Suppressor macrophage (primary cell): Measurements from ENCODE around the gene TCERG1L.

Source experiments
- DNase-seq, 4 experiments: peaks; one replicate each; pipeline ENCODE4 v3.0.0-alpha.2; 2020 to 2022

TCERG1L gene

DNA sequence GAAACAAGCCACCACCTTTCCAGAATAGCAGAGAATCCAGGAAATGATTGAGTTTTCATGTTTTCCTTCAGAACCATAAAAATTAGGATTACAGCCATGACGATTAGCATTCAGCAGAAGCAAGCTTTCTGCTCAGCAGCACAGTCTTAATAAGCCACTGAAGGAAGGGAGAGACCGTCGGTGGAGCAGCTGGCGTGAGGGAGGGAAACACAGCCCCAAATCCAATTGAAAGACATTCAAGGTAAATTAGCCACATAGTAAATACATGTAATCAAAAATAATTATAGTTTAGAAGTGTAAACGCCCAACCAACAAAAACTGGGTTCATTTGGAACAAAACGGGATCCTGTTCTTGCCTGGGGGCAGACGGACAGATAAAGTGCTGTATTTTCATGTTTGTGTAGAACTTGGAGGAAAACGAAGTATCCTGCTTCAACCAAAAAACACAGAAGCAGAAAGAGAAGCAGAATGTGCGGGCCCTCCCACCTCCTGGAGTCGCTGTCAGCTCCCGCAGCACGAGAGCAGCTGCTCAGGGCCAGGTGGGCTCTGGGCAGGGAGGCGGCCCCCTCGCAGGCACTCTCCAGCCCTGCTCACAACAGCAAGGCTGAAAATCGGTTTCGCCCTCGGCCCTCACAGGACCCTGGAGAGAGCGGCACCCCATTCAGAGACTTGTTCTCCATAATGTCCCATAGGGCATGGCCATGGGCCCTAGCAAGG lies 84.9 kb downstream of the TCERG1L start:
- no peak for DNase-seq

DNA sequence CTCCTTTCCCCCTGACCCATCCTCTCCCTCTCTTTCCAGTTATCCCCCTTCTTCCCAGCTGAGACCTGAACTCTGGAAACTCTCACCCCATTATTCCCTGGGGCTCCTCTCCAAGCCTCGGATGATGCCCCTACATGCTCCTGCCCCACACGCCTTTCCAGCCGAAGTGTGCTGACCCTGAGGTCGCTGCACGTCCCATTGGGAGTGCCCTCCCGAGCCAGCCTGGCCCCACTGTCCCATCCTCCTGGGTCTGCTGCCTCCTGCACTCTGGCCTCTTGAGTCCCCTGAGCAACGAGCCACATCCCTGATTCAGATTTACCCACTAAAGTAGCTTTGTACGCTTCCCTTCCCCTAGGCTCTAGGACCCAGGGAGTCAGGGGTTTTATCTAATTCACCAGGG lies 87.4 kb downstream of the TCERG1L start:
- DNase-seq, result no peak

DNA sequence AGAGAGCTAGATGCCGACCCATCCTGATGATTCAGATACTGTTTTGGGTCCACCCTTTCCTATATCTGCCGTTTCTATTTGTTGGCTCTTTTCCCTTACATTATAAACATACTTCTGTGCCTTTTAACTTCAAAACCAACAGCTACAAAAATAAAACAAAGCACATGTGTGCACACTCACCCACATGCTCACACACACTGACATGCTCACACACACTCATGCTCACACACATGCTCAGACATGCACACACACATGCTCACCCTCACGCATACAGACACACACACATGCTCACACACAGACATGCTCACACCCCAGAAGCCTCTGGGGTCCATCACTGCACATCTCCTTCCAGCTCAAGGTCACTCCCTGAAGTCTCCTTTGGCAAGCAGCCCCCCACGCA lies 88.1 kb downstream of the TCERG1L start:
- DNase-seq, result no peak

DNA sequence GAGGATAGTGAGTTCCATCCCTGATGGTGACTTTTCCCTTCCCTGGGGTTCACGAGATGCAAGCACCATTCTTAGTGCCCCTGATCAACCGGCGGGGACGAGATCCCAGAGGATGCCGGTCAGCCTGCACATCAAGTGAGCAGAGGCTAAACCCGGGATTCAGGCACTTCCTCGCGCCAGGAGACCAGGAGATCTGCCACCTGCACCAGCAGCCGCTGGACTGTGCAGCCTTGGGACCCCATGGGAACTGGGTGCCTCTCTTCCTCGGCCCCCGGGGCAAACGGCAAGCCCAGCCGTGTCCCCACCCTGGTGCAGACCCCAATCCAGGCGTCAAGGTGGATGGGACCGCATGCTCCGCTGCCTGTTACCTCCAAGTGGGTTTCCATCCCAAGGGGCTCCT lies 88.5 kb downstream of the TCERG1L start:
- no peak for DNase-seq

DNA sequence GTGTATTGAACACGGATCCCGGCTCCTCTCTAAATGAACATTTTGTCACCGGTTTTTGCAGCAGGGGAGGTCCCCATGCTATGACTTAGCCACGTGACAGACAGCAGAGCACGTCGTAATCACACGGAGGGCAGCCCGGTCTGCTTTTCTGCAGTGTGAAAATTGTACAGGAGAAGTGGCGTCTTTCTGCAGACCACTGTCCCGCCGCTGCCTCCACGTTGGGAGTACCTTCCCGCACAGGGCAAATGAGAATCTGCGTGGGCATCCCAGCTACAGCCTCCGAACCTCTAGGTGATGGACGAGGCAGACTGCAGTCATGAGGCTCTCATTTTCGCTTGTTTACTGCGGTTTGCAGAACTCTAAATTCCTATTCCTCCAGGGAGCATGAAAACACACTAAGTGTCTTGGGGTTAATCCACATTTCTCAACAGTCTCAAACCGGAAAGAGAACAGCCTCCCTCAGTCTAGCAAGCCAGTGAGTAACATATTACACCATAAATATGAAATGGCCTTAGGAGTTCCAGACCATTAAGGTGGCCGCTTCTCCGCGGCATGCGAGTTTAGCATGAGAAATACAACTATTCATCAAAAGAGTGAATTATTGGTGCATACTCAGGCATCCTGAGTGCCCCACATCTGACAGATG lies 89.8 kb downstream of the TCERG1L start:
- no peak for DNase-seq

DNA sequence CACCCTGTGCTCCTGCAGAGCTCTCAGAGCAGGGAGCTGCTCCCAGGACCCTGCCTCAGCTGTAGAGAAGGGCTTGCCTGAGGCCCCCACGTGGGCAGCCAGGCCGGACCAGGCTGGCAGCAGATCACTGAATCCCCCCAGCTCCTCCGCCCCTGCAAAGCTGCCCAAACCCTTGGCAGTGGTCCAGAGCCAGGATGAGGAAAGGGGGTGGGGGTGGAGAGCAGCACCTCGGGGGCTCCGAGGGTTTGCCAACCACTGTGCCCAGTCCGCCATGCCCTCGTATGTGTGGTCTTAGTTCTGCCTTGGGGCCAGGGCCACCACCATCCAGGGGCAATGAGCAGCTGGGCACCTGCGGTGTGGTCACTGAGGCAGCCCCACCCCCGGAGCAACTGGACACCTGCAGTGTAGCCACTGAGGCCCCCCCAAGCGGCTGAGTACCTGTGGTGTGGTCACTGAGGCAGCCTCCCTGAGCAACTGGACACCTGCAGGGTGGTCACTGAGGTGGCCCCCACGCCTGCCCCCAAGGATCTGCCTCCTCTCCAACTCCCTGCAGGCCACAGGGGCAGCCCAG lies 90.8 kb downstream of the TCERG1L start:
- DNase-seq, result no peak

DNA sequence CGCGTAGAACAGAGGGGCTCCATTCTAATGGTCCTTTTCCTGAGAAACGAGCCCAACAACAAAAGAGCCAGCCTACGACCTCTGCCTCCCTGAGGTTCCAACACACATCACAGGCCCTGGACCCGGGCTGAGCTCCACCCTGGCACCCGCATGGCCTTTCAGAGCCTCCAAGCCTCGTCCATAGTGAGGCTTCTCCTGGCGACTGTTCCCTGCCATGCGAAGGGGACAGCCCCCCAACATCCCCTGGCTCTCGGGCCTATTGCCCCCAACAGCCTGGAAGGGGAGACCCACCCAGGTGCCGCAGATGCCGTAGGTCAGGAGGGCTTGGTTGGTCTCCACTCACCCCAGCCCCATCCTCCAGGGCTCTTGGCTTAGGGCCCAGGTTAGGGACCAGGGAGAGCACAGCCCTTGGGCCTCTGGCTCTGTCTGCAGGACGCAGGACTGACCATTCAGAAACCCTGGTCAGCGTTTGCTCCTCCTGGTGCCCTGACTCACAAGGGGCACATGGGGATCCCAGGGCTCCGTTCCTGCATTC lies 91.5 kb downstream of the TCERG1L start:
- no peak for DNase-seq

DNA sequence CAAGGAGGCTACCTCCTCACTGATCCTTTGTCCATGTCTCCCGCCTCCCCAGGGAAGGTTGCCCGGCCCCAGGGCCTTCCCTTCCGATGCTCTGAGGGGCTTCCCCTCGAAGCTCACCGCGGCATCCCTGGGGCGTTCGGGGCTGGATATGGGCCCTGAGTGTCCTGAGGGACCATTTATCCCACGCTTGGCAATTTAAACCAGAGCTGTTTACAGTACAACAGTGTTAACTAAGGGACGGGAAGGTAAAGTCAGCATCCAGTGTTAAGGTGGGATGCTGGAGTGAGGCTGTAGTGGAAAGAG lies 92.0 kb downstream of the TCERG1L start:
- DNase-seq, result no peak

DNA sequence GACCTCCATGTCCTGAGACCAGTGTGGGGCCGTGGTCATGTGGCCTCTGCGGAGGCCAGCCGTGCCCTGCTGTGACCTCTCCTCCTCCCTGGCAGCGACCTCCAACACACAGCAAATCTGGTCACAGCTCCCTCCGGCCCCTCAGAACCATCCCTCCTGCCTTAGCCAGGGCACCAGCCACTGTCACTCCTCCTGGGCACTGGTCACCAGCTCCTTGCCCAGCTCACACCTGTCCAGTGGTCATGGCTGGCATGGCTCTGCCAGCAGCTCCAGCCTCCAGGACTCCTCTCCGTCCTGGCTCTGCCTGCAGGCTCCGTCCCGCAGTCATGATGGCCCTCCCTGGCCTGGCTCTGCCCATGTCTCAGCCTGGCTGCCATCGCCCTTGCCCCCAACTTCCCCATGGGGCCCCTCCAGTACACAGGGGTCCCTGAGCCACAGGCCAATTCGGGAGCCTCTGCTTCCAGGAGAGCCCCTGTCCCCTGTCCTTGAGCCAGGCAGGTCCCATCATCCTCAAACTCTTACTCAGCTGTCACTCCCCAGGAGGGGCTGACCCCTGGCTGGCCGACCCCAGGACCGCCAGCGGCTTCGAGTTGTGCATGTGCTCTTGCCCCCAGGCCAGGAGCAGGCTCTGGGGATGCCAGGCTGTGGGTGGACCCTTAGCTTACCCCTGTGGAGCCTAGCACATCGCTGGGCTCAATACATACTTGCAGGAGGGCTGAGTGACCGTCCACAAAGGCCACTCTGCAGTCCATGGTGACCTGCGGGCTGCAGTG lies 92.5 kb downstream of the TCERG1L start:
- no peak for DNase-seq

DNA sequence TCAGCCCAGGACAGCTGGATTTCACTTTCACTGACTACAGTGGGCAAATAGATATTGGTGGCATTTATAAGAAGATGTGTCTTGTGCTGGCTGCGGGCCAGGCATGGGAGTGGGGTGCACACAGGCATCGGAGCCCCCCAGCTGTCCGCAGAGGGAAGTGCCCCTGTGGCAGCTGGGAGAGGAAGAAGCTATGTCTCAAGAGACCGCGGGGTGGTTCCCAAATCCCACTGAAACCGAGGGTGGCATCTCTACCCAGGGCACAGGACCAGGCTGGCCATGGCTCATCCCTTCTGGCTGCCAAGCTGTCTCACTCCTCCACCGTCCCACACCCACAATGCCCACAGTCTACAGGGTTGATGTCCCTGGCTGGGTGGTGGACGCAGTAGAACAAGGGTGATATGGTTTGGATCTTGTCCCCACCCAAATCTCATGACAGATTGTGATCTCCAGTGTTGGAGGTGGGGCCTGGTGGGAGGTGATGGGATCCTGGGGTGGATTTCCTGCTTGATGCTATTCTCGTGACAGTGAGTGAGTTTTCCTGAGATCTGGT lies 94.8 kb downstream of the TCERG1L start:
- no peak for DNase-seq

DNA sequence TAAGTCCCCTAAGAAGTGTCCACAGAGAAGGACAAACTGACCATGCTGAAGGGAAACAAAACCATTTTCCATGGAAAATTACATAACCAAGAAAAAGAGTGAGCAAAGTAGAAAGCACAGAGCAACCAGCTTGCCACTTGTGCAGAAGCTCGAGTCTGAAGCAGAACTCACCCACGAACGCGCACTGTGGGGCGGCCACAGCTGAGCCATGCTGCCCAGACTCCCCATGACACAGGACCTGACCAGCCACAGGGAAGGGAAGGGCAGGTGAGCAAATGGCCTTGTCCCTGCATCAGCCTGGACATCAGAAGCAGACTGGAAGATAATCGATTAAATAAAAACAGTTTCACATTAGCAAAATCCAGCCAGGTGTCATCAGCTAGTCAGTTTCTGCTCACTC lies 95.7 kb downstream of the TCERG1L start:
- no peak for DNase-seq

DNA sequence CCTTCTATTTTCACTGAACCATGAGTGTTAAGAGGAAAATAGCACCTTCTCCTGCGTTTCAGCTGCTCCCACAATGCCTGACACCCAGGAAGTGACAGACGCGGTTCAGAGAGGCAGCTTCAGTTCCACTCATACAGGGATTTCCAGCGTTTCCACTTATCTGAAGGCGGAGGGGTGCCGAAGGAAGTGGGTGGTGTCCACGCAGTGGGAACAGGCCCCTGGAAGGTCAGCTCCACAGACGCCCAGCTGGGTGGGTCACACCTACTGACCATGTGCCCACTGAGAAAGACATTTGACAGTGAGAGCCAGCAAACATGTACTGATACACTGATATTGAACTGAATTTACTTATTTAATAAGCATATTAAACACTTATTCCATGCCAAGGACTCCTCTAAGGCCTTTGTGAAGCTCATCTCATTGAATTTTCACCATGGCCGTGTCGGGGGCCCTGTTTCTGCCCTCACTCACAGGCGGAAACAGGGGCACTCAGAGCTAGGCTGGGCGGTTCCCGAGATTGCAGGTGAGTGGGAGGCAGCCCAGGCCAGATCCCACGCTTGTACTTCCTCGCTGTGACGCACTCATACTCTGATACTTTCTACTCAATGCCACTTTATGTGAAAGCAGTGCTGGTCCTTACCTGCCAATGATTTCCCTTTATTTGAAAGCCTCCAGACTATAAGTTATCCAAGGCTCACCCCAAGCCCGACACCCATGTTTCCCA lies 96.8 kb downstream of the TCERG1L start:
- no peak for DNase-seq

DNA sequence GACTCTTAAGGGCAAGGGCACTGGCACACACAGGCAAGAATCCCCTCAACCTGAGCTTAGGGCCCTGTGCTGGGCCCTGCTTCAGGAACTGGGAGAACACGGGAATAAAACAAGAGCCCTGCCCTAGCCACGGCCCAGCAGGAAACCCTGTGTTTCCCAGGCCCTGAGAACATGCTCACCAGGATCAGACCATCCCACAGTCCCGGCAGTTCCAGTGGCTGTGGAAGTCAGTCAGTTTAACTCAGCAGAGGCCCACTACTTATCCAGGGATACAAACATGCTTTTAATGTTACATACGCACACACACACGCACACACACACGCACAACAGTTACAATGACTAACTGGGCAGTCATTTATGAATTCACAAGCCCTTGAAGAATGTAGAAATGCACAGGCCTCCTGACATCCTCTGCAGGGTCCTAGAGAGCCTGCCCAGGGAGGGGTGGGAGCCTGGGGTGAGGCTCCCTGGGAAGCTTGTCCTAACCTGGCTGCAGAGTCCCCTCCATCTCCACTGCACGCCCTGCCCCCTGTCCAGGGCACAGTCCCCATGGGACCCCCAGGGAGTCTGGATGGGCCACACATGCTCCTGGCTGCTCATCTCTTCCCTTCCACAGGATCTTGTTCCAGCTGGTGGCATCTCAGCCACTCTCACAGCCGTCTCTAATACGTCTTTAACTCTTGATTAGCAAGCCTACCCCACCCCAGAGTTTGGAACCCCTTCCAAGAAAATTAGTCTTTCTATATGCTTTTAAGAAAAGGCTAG lies 97.6 kb downstream of the TCERG1L start:
- no peak for DNase-seq

DNA sequence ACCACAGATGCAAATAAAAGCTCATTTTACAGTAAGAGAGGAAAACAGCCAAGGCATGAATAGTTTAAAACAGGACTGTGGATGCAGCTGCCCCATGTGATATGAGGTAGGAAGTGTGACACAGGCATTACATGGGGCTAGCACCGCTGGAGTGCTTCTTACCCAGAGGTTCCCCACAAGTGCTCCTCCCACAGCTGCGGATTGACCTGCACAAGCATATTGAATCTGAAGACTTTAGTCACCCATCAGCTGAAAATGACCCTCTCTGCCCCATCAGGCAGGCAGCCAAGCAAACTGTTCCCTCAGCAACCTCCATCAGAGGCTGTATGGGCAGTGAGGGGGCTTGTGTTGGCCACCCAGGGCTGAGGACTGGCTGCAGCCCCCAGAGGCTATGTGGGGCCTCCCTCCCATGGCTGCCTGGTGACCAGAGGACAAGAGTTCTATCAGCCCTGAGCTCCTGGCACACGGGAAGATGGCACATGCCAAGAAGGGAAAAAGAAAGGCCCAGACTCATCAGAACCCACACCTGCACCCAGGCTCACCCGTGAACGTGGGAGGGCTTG lies 98.7 kb downstream of the TCERG1L start:
- no peak for DNase-seq

DNA sequence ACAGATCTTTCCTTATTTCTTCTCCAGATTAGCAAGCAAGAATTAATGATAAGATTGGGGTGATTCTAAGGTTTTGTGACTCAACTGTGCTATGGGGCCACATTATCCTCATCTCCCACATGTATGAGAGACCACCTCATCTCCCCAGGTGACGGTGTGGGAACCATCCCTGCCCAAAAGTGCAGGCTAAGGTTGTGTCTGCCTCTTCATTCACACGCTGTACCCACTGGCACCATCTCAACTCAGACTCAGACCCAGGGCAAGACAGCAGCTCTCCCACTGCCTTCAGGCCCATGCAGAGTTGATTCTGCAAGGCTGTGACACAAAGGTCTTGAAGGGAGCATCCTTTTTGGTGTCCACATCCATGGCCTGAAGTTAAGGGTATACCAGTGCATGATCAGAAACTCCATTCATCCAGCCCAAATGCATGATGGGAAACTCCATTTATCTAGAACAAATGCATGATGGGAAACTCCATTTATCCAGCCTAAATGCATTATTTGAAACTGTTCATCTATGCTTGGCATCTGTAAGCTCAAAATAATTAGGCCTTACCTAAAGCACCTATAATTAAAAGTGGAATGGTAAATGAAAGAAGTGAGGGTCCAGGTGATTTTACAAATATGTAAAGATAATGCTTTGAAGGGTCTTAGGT lies 99.4 kb downstream of the TCERG1L start:
- no peak for DNase-seq

DNA sequence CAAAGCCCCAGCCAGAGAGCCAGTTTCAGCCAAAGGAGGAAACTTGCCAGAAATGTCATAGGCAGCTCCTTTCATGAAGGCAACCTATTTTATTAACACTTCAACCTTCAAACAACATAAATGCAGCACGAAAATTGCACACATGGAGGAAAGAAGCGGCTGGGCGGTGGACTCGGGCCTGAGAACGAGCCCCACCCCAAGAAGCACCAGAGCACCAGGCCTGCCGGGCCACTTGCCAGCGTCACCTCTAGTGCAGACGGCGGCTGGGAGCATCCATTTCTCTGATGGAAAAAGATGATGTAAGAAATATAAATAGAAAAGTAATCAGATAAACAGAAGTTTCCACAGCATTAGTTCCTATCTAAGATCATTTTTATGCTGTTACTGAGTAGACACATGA lies 100.0 kb downstream of the TCERG1L start:
- DNase-seq, result no peak

DNA sequence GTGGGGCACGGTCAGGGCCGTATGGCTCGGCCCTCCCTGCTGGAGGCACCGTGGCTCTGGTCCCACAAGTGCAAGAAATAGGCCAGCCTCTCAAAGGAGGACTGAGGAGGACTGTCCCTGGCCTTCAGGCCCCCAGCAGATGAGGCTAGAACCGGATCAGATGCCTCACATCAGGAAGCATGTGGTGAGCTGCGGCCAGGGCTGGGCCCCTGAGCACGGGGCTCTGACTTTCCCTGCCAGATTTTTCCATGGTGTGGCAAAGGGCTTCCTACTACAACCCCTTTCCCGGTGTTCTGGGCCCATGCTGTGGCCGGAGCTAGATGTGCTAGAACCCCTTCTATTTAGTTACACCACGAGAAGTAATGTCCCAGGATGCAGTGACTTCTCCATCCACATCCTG lies 100.4 kb downstream of the TCERG1L start:
- DNase-seq, result no peak

DNA sequence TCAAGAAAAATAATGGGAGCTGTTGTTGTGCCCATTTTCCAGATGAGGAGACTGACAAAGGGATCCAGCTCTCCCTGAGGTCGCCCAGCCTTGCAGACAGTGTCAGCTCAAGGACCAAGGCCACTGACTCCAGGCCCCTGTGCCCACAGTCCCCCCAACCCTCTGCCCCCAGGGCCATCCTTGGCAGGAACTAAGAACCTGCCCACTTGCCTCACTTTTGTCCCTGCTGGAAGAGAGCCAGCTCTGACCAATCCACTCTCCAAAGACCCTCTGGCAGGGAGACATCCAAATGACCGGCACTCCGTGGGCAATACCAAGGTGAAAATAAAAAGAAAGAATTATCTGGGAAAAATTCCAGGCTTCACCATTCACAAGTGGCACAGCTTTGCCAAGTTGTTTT lies 101.3 kb downstream of the TCERG1L start:
- DNase-seq, result no peak

DNA sequence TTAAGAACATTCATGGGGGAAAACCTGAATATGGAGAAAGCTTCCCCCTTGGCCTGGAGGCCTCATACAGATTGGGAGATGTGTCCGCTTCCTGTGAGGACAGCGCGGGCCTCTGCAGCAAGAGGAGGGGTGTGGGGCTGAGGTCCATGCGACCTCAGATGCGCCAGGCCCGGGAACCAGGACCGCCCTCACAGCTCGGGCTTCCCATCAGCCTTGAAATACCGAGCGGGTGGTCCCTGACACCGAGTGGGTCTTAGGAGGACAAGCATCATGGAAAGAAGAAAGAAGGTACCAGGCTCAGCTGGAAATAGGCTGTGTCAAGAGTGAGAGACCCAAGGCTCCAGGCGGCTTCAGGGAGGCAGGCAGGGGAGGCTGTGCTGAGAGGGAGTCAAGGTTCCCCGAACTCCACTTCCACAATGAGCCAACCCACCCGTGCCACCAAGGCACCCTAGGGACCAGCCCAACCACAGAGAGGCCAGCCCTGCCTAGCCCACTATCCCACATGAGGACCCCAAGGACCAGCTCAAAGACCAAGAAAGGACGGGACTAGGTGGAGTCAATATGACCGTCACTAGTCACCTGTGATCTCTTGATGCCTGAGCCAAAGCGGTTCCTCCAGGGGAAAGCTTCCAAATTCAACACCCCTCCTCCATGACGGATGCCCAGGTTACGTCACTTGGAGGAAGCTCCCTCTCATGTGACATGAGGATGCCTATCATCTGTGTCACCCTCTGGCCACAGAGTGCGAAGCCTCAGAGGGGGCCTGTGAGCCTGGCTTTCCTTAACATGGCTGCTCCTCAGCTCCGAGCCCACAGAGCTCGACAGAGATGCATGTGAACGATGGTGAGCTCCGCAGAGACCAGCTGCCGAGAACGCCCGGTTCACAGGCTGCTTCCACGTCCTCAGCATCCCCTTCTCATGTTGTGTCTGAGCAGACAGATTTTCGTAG lies 103.7 kb downstream of the TCERG1L start:
- no peak for DNase-seq

DNA sequence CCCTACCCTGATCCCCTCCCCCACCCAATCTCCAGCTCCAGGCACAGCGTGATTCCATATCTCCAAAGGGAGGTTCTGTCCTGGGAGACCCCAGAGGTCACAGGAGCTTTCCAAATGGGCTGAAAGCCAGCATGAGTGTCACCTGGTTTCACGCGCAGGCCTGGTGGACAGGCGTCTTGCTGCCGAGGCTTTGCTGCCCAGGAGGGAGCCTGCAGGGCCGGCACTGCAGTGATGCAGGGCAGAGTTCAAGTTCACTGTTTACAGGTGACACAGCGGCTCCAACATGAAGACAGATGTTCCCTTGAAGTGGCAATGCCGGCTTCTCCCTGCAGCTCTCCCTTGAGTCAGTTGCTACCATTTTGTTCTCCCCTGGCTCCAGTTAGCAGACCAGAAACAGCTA lies 104.3 kb downstream of the TCERG1L start:
- DNase-seq, result no peak
